Hematopoietic multipotent progenitor cell treated with erythropoietin and hydrocortisone succinate and interleukin-3 and kit ligand, for 17 days (in vitro differentiated cells): ENCODE measurements around the gene PRKAG2.

Experiments
- DNase-seq: peaks from one replicate; pipeline ENCODE4 v3.0.0-alpha.2; 2015; ENCODE audit warnings: low spot score

The PRKAG2 gene

GRCh38 chr7:151678227-151678604 lies 198.7 kb downstream of the PRKAG2 start:
- no peak for DNase-seq

DNA sequence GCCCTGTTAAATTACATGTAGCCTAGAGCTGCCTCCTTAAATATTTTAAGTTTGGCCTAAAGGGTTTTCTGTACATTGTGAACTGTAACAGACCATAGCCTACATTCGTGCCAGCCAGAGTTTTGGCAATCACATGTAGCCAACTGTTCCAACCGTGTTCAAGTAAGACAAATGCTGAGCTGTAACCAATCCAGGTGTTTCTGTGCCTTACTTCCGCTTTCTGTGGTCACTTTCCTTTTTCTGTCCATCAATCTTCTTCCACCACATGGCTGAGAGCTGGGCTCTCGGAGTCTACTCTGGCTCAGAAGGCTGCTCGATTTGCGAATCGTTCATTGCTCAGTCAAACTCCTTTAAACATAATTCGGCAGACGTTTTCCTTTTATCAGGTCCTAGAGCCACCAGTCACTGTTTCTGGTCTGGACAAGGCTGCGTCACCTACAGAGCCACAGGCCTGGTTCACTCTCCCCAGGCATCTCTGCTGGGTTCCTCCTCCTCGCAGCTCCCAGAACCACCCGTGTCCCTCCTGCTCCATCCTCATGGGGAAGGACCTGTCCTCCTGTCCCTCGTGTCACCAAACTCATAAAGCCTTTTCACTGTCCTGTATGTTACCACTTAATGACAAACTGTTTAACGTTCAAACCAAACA lies 199.2 kb downstream of the PRKAG2 start:
- no peak for DNase-seq

DNA sequence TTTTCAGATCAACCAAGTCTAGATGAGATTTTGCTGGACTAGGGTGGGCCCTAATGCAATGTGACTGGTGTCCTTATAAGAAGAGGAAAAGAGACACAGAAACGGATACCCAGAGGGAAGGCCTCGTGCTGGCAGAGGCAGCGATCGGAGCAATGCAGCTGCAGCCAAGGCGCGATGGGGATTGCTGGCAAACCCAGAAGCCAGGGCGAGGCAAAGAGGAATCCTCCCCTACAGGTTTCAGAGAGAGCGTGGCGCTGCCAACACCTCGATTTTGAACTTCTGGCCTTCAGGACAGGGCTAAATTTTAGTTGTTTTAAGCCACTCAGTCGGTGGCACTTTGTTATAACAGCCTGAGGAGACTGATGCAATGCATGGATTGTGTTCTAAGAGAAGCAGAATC lies 200.2 kb downstream of the PRKAG2 start:
- no peak for DNase-seq

DNA sequence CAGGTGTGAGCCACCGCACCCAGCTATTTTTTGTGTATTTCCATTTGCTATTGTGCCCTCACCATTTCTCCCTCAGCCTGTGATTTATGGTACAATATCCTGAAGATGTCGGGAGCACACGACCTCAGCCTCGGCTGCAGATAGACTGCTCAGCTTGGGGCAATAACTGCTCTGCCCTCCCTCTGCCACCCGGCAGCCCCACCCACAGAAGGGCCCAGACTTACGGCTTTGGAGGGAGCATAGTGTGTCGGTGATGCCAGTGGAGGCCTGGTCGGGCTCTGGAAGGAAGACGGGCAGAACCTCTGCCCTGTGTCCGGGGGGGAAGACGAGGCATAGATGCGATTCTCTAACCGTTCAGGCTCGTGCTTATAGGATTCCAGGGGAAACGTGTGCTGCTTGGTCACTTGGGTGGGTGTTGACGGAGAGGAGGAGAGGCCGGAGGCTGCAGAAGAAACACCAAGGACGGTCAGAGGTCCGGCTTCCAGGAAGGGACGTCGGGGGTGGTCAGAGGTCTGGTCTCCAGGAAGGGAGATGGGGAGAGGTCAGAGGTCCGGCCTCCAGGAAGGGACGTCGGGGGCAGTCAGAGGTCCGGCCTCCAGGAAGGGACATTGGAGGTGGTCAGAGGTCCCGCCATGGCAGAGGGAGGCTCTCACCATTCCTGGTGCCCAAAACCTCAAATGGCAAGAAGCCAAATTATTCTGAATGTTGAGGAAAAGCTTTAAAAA lies 201.6 kb downstream of the PRKAG2 start:
- DNase-seq, result no peak

DNA sequence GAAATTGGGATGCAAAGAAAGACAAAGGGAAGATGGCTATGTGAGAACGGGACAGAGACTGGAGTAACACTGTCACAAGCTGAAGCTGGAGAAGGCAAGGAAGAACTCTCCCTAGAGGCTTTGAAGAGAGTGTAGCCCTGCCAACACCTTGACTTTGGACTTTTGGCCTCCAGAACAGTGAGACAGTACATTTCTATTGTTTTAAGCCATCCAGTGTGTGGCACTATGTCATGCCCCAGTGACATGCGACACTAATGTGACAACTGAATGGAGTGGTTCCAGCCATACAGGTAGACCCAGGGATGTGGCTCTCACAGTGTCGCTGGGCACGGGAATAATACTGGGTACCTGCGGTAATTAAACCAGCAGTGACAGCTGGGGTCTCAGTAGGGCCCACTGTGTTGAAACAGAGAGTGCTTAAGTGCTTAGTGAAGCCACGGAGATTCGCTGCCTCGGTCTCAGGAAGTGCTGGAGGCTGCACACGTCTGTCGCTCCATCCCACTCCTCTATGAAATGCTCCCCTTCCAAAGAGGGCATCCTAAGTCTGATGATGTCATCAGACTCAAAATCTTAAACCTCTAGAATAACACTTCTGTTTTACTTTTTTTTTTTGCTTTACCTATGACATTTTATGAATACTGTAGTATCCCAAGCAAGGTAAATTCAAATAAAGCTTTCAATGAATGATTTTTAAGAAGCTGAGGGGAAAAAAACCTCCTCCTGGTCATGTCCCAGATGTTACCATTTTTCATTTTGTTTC lies 202.6 kb downstream of the PRKAG2 start:
- DNase-seq, result no peak

- DNase-seq, result no peak
Observed at GRCh38 chr7:151673216-151673615, 203.7 kb downstream of the PRKAG2 start.

DNA sequence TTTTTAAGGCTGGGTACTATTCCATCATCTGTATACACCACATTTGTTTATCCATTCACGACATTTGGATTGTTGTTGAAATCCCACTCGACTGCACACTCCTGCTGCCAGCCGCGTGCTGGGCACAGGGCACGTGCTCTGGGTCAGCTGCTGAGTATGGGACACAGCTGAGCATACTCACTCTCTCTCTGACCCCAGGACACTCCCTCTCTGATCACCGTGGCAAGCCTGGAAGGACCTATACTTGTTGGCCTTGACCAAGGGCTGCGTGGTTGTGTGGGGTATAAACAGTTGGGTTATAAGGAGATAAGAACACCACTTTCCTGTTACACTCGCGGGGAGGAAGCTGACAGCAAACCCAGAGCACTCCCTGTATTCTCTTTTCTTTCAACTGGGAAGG lies 204.2 kb downstream of the PRKAG2 start:
- no peak for DNase-seq

DNA sequence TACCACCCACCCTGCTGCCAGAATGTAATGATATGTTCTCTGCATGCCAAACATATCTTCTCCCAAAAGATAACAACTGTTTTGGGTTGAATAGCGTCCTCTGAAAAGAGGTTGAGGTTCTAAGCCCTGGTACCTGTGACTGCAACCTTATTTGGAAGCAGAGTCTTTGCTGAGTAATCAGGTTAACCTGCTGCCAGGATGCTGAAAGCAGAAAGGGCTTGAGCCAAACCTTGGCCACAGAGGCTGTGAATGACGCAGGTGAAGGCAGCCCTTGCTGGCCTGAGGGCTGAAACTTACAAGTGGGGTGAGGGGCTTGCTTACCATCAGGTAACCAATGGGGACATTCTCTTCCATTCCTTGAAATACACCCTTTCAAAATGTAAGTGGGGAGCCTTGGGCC lies 205.4 kb downstream of the PRKAG2 start:
- DNase-seq, result no peak

DNA sequence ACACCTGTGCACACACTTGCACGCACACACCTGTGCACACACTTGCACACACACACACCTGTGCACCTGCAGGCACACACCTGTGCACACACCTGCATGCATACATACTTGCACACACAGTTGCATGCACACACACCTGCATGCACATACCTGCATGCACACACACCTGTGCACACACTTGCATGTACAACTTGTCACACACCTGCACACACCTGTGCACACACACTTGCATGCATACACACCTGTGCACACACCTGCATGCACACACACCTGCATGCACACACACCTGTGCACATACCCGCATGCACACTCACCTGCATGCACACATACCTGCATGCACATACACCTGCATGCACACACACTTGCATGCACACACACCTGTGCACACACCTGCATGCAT lies 207.2 kb downstream of the PRKAG2 start:
- DNase-seq, result no peak

- DNase-seq, result no peak
Observed at GRCh38 chr7:151666886-151667285, 210.0 kb downstream of the PRKAG2 start.

DNA sequence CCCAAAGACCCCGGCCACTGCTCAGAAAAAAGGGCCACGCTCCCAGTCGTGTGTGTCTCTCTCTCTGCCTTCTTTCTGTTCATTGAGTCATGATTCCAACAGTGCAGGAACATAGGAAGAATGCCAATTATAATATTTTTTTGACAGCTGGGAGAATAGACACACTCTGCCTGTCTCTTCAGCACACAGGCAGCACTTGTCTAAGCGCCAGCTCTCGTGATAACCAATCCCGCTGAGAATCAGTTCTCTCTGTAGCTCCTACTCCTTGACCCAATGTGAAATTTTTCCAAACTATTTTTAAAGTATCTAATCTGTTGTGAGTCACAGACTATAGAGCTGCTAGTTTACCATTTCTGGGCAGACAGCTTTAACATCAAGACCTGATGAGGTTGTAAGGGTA lies 211.5 kb downstream of the PRKAG2 start:
- no peak for DNase-seq

GRCh38 chr7:151664268-151664667 lies 212.6 kb downstream of the PRKAG2 start:
- DNase-seq, result no peak

- no peak for DNase-seq
Observed at GRCh38 chr7:151663382-151664100, 213.4 kb downstream of the PRKAG2 start.

- DNase-seq, result no peak
Observed at GRCh38 chr7:151662251-151662826, 214.6 kb downstream of the PRKAG2 start.

GRCh38 chr7:151661587-151661986 lies 215.3 kb downstream of the PRKAG2 start:
- DNase-seq, result no peak

- DNase-seq, result no peak
Observed at GRCh38 chr7:151660141-151660540, 216.8 kb downstream of the PRKAG2 start.

DNA sequence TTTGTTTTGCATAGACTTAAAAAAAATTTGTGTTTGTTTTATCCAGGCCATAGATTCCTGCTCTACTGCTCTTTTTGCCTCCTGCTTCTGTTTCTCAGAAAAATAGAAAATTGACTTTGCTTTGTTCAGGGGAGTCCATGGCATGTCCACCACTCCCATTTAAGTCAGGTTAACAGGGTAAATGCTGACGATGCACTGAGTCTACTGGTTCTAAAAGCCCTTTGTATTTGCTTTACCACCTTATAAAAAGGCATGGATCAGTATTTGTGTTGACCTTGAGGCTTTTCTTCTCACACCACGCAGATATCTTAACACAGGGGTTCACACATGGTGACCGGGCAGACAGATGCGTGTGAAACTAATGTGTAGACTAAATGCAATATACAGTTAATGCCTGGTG lies 217.7 kb downstream of the PRKAG2 start:
- no peak for DNase-seq

DNA sequence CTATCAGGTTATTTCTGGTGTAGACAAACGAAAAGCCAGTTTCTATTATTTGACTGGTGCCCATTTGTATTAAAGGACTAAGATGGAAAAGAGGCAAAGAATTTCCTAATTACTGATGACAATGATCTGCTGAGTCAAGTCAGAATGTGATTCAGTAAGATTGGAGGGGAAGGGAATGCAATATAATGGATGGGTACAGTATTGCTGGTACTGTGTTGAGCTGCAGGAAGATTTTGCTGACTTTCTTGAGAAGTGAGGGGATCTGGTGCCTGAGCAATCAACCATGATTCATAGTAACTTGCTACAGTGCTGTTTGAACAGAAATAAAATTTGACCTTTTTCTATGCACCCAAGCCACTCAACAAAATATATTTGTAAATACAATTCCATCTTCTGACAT lies 218.1 kb downstream of the PRKAG2 start:
- DNase-seq, result no peak

DNA sequence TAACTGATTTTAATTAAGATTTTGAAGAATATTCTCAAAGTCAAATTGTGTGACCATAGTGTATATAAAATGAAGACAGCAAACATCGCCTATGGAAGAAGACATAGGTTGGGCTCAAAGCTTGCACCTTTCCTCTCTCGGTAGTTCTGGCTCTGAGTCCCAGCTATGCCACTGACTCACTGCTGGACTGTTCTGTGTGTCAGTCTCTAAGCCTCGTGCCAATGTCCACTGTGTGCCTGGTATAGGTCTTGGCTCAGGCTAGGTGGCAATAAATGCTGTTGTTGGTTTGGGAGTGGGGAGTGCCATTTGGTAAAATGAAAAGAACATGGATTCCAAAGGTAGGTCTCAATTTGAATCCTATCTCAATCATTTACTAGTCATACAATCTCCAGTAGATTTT lies 219.7 kb downstream of the PRKAG2 start:
- DNase-seq, result no peak

DNA sequence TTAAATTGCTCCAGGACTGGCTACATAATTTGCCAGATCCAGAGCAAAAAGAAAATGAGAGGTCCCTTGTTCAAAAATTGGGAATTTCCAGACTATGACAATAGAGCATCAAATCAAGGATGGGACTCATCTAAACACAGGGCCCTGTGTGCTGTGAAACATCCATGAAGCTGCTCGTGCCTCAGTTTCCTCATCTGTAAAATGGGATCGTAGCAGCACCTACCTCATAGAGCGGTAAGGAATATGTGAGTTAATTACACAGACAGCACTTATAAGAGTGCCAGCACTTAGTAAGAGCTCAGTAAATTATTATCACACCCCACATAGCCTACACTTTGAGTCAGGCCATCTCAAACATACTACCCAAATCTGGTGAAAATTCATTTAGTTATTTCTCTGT lies 221.4 kb downstream of the PRKAG2 start:
- DNase-seq, result no peak

- DNase-seq, result no peak
Observed at GRCh38 chr7:151652111-151652510, 224.8 kb downstream of the PRKAG2 start.

DNA sequence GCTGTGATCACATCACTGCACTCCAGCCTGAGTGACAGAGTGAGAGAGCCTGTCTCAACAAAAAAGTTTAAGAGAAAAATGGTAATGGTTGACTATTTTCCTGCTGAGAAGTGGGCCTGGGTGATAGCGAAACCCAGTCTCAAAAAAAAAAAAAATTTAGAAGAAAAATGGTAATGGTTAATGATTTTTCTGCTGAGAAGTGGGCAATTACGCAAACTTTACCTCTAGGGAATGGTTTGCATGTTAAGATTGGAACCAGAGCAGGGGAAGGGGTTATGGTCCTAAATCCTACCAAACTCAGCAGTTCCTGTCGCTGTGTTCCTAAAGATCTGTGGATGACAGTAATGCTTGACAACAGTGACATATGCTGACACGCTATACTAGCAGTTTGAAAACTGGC lies 226.8 kb downstream of the PRKAG2 start:
- no peak for DNase-seq
